AG20443 (cell line): ENCODE measurements around the gene ACP1.
"Not testable (repeated sequence)": the region's sequence is repeated elsewhere in the genome, so short reads cannot be mapped to it uniquely, and the experiment has no call there.

Source experiments
- DNase-seq: peaks from one replicate; pipeline ENCODE4 v3.0.0; 2012; ENCODE audit warnings: low spot score, mixed read lengths

Gene ACP1

DNA sequence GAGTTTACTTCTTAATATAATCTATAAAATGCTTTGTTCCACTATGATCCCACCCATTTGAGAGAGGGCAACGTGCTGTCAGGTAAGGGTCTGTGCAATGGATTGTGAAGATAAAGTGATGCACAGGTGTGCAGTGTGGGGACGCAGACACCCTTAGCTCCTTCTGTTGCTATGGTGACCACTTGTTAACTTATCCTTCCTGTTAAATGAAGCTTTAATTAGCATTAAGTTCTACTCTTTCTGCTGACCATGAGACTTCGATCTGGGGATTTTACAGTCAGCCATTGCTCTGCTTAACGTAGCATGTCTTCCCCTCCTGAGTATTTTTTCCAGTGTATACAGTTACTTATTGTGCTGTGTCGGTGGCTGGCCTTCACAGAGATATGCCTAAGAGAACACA lies 46.2 kb downstream of the ACP1 start:
- no peak for DNase-seq

DNA sequence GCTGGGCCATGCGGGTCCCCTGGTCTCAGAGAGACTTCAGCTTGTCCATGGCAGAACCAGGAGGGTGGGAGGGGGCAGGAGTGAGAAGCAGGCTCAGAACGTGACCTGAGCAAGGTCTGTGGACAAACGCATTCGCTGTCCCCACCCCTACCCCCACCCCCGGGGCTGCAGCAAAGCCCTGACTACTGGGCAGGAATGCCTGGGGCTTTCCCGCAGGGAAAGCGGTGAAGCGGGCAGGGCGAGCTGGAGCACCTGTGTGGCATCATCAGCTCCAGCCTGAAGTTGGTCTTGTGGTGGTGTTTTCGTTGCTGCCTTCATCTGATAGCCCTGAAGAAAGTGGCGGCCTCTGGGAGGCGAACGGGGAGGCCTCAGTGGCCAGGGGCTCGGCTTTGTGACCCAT lies 49.2 kb downstream of the ACP1 start:
- no peak for DNase-seq

DNA sequence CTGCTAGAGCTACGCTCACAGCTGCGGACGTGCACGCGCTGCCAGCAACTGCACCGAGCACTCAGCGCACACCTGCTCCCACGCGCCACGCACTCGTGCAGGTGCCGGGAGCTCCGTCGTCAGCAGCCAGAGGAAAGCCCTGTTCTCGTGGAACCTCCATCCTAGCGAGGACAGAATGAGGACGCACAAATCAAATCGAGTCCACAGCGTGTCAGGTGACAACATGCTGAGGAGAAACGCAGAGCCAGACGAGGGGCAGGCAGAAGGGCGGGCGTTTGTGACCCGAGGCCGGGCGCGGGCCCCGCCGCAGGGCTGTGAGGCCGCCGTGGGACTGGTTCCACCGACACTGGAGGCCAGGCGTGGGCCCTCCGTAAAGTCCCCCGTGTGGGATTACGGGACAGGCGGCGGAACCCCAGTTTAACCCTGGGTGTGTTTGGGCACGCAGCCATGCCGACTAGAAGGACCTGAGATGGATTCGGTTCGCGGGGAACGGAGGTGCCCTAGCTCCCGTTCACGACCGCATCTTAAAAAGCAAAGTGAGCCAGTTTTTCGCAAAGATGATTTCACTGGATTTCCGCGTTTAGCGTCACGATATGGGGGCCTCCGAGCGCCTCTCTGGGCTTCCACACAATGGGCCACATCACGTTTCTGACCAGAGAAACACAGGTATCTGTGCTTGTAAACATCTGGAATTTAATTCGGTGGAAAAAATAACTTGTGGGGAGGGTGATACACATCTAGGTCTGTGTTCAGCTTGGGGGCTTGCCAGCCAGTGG lies 50.0 kb downstream of the ACP1 start:
- no peak for DNase-seq

DNA sequence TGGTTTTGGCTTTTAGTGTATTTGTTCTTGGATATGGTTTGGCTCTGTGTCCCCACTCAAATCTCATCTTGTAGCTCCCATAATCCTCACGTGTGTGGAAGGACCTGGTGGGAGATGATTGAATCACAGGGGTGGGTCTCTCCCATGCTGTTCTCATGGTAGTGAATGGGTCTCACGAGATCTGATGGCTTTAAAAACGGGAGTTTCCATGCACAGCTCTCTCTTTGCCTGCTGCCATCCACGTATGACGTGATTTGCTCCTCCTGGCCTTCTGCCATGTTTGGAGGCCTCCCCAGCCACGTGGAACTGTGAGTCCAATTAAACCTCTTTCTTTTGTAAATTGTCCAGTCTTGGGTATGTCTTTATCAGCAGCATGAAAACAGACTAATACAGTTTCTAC lies 51.2 kb downstream of the ACP1 start:
- DNase-seq, result not testable (repeated sequence)

DNA sequence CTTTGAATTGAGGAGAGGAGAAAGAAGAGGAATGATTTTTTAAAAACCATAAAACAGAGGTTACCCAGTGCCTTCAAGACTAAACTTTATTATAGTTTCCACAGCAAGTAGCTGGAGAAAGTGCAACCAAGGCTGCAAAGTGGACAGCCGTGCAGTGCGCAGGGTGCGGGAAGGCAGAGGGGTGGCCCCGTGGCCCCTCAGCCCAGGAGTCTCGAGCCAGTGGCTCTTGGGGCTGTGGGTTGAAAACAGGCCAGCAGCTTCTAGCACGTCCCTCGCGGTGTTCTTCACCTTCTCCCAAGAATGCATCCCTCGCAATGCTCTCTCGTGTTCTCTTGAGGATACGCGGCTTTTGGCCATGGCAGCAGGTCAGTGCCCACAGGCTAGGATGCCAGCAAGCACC lies 51.6 kb downstream of the ACP1 start:
- DNase-seq, result no peak

DNA sequence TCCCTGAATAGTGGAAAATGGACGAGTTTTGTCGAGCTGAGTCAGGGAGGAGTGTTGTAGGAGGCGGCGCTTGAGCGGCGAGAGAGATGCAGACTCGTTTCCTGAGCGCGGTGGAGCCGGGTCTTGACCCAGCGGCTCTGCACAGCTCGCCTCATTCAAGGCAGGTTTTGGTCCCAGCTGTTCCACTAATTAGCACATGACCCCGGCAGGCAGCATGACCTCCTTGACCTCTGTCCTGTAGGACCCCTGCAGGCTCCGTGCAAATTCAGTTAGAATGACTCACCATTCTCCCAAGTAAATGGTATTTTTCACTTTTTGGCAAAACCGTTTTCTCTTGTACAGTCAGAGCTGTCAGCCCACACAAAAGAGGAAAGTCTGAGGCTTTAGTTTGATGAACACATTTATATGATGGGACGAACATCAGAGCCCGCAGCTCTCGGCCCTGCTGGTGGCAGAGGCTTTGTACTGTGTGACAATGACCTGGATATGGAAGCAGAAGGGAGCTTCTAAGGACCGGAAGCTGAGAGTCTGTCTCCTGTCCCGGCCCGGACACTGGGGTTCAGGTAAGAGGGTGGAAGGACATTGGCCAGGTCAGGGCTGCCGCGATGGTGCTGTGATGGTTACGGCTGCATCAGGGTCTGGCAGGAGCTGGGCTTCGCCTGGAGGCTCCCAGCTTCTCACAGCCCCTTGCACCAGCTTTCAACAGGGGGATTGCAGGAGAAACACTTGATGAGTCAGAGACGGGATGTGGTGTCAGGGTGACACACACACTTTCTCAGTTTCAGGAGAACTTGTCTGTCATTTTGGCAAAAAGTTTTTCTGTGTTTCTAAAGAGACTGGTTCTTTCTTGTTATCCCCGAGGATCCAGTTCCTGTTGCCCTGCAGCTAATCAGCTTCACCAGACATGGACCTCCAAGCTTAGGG lies 53.0 kb downstream of the ACP1 start:
- no peak for DNase-seq

DNA sequence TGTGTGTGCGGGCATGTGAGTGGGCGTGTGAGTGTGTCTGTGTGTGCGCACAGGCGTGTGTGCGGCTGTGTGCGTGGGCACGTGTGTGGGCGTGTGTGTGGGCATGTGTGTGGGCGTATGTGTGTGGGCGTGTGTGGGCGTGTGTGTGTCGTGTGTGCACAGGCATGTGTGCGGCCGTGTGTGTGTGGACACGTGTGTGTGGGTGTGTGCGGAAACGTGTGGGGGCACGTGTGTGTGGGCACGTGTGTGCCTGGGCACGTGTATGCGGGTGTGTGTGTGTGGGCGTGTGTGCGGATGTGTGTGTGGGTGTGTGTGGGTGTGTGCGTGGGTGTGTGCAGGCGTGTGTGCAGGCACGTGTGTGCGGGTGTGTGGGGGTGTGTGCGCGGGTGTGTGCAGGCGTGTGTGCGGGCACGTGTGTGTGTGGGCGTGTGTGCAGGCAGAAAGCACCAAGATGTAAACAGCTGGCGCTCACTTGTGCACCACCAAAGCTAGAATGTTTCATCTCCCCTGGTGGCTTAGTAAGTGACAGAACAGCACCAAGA lies 54.4 kb downstream of the ACP1 start:
- no peak for DNase-seq

DNA sequence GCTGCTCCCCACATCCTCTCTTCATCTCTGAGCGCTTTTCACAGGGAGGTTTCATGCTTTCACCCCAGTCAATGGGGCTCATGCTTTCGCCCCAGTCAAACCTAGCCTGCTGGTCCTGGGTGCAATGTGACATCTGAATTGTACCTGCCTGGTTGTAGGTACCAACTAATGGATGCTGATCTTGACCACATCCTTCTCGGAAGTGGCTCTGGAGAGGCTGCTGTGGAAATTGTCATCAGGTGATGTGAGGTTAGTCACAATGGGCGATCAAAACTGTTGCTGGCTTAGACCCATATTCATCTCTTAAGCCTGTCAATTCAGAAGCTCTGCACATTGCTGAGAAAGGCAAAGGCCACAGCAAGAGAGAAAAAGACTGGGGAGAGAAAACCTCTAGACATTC lies 55.8 kb downstream of the ACP1 start:
- DNase-seq, result no peak

DNA sequence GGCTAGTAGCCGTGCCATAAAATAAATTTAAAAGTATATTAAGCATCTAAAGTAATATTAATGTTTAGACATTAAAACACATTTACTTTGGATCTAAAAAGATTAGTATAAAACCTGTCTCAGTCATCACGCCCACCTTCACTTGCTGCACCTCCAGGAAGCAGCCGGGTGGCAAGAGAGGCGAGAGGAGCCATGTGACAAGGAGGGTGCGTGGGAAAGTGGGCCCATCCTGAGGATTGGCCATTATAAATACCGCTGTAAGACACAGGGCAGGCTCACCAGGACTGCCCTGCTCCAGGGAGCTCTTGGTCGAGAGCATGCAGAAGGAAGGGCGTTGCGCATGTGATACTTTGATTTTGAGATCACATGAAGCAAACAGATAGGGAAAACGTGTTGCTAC lies 57.6 kb downstream of the ACP1 start:
- DNase-seq, result no peak

DNA sequence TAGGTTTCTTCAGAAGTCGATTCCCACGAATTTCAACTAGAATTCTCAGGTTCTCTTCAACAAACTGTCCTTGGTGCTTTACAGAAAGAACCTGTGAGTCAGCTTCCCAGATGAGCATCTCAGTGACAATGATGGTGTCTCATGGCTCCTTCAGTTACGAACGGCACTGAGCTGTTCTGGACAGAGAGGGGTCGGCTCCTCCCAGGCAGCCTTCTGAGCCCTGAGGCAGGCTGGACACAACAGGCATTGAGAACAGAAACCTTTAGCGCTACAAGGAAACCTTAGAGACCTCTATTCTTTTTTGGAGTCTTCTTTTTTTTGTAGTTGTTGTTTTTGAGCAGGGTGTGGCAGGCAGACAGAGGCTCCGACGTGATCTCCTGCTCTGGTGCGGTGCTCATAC lies 58.3 kb downstream of the ACP1 start:
- no peak for DNase-seq
